Ectodermal cell (in vitro differentiated cells): ENCODE results near the gene CCN6.
"Not testable (repeated sequence)": the region's sequence is repeated elsewhere in the genome, so short reads cannot be mapped to it uniquely, and the experiment has no call there.

Experiments
- H3K27ac ChIP-seq: 2 replicates; pipeline ENCODE4 v1.7.0; 2013; ENCODE audit warnings: mild to moderate bottlenecking, low read depth, low read length; ENCODE audit not compliant: insufficient read depth, poor library complexity, severe bottlenecking
- H3K27me3 ChIP-seq: 2 replicates; pipeline ENCODE4 v1.7.0; 2013; ENCODE audit warnings: mild to moderate bottlenecking, low read length; ENCODE audit not compliant: insufficient read depth, control insufficient read depth, poor library complexity, severe bottlenecking
- H3K36me3 ChIP-seq: one replicate; pipeline ENCODE4 v1.7.0; 2013; ENCODE audit warnings: low read length; ENCODE audit not compliant: control insufficient read depth, insufficient read depth
- H3K4me1 ChIP-seq: one replicate; pipeline ENCODE4 v1.7.0; 2013; ENCODE audit warnings: low read length; ENCODE audit not compliant: control insufficient read depth, insufficient read depth
- H3K4me3 ChIP-seq: 2 replicates; pipeline ENCODE4 v1.7.0; 2013; ENCODE audit warnings: low read depth, low read length, control low read depth; ENCODE audit not compliant: insufficient read depth
- H3K9me3 ChIP-seq: 2 replicates; pipeline ENCODE4 v1.7.0; 2013; ENCODE audit warnings: mild to moderate bottlenecking, low read length, moderate library complexity; ENCODE audit not compliant: control insufficient read depth
- WGBS, 2 experiments: methylation state at CpG; one replicate each; pipeline ENCODE4 v1.1.7; 2013; ENCODE audit warnings: missing lambda C conversion rate in 2 of 2; 5-methylcytosine and 5-hydroxymethylcytosine counted together

CCN6 gene

DNA sequence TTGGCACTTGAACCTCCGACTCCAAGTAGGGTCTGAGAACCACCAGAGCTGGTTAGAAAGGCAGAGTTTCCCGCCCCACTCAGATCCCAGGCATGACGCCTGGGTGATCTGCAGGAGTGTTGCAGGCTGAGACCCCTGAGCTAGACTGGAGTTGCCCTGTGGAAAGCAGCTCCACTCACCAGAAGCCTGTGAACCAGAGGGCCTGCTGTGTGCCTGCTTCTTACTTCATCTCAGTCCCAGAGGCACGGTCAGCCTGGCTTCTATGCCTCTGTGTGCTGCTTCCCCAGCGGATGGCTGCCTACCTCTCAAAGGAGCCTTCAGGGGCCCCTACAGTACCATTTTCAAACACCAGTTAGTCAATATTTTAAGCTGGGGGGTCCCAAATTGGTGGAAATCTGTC, 15.6 kb upstream of the CCN6 start:
- H3K36me3 ChIP-seq = no peaks in the 10 kb centered on the region
- H3K4me1 ChIP-seq = no peaks in the 10 kb centered on the region
- H3K4me3 ChIP-seq = no peak overlapping the region
- no peaks in the 10 kb centered on the region for H3K27me3 ChIP-seq
- whole genome bisulfite sequencing, 2 experiments = 85 to 88% methylated on average over 5 of the region's 5 CpGs
- no peak overlapping the region for H3K27ac ChIP-seq
- no peaks in the 10 kb centered on the region for H3K9me3 ChIP-seq

DNA sequence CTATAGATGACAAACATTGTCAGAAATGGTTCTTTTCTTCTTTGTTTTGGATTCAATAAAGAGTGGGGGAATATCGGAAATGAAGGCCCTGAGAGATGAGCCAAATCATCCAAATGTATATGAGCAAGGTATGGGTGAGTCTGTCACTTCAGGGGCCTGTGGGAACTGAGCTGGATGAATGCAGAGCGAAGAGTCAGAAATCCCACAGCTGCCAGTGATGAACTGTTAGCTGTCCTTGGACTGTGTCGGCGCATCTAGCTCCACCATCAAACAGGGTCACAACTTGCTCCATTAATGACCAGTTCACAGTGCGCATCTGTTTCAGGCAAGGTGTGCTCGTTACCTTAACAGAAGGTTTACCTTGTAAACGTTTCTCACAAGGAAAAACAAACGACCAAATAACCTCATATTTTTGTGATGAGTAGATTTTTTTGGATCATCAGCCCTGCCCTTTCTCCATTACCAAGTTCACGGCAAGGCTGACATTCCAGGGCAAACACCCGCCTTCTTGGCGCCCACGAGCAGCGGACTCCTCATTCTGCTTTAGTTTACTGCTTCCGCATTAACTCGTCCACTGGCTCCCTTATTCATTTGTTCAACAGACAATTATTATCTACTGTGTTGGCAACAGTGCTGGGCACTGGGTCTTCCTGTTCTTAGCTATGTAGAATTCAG, 15.0 kb upstream of the CCN6 start:
- Histone ChIP-seq H3K4me1 (no peaks in the 10 kb centered on the region), H3K27ac (no peak overlapping the region), H3K36me3 (no peaks in the 10 kb centered on the region), H3K9me3 (no peaks in the 10 kb centered on the region), H3K4me3 (no peak overlapping the region), H3K27me3 (no peaks in the 10 kb centered on the region)
- 92 to 95% methylated on average over 14 to 15 of the region's 15 CpGs for WGBS, 2 experiments

DNA sequence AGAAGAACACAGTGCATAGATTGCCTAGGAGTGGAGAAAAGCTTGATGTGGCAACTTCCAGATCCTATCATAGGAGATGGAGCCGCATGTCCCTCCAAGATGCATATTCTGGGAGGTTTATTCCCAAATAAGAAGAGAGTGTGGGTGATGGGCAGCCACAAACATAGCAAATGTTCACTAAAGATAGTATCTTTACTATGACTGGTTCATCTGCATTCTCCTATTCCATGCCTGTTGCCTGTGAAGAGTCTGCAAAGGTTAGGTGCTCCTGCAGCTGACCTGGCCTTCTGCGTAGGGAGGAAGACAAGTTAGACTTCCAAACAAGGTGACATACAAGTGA, 14.5 kb upstream of the CCN6 start:
- no peak overlapping the region for H3K4me3 ChIP-seq
- no peaks in the 10 kb centered on the region for H3K9me3 ChIP-seq
- no peak overlapping the region for H3K27ac ChIP-seq
- 70 to 73% methylated on average over 2 of the region's 2 CpGs for WGBS, 2 experiments
- H3K4me1 ChIP-seq = no peaks in the 10 kb centered on the region
- no peaks in the 10 kb centered on the region for H3K27me3 ChIP-seq
- no peaks in the 10 kb centered on the region for H3K36me3 ChIP-seq

DNA sequence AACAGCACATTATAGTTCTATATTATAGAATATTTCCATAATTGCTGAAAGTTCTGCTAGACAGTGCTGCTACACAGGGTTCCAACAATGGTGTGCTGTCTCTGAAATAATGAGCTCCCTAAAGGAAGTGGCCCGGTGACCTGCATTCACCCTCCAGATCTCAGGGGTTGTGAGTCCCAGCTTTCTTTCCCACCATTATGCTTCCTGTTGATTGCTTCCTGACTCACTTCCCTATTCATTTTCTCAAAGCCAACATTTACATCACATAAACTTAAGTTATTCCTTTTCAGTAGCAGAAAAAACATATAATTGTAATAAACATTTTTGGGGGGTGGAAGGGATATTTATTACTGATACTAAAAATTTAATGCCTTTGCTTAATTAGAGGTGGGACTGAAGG, 12.9 kb upstream of the CCN6 start:
- H3K27ac ChIP-seq = no peak overlapping the region
- no peaks in the 10 kb centered on the region for H3K9me3 ChIP-seq
- H3K36me3 ChIP-seq = no peaks in the 10 kb centered on the region
- H3K4me1 ChIP-seq = no peaks in the 10 kb centered on the region
- WGBS, 2 experiments = 89 to 90% methylated on average over 1 of the region's 1 CpG
- no peaks in the 10 kb centered on the region for H3K27me3 ChIP-seq
- H3K4me3 ChIP-seq = no peak overlapping the region

DNA sequence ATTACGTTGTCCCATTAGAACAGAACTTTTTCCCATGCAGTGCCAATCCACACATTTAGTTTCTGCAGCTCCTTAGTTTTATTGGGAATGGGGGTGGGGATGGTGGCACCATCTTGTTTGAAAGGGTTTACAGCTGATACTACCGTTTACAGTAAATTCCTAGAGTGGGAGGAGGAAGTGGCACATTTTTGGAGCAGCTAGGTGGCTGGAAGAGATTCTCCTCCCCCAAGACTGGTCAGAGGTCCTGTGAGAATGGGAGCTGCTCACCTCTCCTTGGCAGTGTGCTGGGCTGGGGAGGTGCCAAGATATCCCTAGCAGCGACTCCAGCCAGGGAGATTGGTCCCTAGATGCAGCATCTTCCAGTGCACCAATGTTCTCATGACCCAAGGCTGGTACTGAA, 12.4 kb upstream of the CCN6 start:
- Histone ChIP-seq H3K4me3 (no peak overlapping the region), H3K9me3 (peaks cover 1% of the 10 kb centered on the region), H3K27me3 (no peaks in the 10 kb centered on the region), H3K36me3 (no peaks in the 10 kb centered on the region), H3K4me1 (no peaks in the 10 kb centered on the region), H3K27ac (no peak overlapping the region)
- 92 to 95% methylated on average over 2 to 3 of the region's 3 CpGs for WGBS, 2 experiments

DNA sequence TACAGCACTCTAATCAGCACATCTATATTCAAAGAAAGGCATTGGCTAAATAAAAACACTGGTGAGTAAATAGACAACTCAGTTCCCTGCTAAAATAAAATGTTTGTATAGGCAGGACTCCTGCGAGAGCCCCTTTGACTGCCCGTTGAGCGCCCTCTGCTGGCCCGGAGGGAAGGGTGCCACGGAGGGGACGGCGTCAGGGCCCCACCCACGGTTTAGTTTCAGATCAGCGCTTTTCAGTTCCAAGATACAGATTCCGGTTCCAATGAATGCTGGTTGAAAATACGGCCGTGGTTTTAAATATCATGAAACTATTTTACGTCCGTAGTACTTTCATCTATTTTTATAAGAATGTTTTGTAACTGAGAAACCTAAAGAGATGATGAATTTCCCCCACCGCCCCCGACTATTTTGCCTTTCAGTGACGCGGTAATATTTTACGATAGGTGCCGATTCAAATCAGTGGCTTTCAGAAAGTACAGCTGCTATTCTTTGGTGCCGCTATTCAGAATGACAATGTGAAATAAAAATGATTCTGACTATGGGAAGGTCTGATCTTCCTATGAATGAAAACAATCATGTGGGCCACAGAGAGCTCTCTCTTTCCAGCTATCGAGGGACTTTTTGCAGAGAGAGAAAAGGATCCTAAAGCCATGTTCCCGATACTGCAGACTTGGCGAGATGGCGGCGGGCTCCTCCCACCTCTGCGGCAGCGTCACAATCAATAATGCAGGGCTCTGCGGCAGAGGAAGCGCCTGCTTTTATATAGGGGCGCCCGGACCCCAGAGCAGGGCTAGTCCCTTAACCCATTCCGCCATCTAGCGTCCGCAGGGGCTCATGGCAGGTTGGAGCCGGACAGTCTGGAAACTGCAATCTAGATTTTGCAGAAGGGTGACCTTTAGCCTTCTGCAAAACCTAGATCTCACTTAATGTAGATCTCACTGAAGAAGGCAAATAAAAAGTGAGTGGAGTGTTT, 10.6 kb upstream of the CCN6 start:
- peak overlapping the region; percentile 66 for H3K4me3 ChIP-seq
- peak overlapping the region; percentile 90 for H3K27ac ChIP-seq
- H3K9me3 ChIP-seq = peaks cover 3% of the 10 kb centered on the region
- H3K4me1 ChIP-seq = no peaks in the 10 kb centered on the region
- H3K27me3 ChIP-seq = no peaks in the 10 kb centered on the region
- 1% methylated on average over 33 to 34 of the region's 36 CpGs for WGBS, 2 experiments
- H3K36me3 ChIP-seq = no peaks in the 10 kb centered on the region

DNA sequence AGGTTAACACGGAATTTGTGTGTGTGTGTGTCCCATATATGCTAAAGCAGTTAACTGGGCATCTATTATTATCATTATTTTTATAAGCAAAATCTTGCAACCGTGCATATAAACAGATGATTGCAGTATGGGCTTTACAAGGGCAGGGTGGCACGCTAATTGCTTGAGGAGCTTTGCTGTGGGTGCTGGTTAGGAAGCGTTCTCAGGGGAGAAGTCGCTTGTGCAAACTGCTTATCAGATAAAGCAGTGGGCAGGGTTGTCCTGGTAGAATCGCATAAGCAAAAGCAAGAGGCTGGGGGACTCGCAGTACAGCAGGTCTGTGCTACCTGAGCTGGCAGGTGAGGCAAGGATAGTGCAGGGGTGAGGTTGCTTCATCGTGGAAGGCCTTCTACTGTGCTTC, 9.7 kb upstream of the CCN6 start:
- WGBS, 2 experiments = 70 to 79% methylated on average over 8 of the region's 8 CpGs
- Histone ChIP-seq H3K4me1 (no peaks in the 10 kb centered on the region), H3K27me3 (no peaks in the 10 kb centered on the region), H3K4me3 (no peak overlapping the region), H3K36me3 (no peaks in the 10 kb centered on the region), H3K27ac (no peak overlapping the region), H3K9me3 (peaks cover 3% of the 10 kb centered on the region)

DNA sequence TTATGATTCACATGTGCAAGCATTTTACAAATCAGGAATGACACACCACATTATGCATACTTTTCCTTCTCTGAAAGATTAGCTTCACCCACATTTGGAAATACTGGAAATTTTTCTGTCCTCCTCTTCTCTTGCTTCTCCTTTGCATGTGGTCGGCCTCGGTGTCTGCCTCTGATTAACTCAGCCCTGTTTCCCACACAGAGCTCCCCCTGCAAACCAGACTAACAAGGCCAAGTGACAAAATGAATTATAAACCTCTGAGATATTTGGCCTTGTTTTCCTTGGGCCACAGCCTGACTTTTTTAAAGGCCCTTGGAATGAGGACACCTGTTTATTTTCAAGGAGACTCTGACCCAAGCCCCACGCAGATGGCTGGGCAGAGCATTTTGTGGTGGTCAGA, 9.0 kb upstream of the CCN6 start:
- 88 to 94% methylated on average over 3 of the region's 3 CpGs for WGBS, 2 experiments
- H3K36me3 ChIP-seq = no peaks in the 10 kb centered on the region
- H3K4me3 ChIP-seq = no peak overlapping the region
- no peak overlapping the region for H3K27ac ChIP-seq
- no peaks in the 10 kb centered on the region for H3K27me3 ChIP-seq
- peaks cover 3% of the 10 kb centered on the region for H3K9me3 ChIP-seq
- H3K4me1 ChIP-seq = no peaks in the 10 kb centered on the region

DNA sequence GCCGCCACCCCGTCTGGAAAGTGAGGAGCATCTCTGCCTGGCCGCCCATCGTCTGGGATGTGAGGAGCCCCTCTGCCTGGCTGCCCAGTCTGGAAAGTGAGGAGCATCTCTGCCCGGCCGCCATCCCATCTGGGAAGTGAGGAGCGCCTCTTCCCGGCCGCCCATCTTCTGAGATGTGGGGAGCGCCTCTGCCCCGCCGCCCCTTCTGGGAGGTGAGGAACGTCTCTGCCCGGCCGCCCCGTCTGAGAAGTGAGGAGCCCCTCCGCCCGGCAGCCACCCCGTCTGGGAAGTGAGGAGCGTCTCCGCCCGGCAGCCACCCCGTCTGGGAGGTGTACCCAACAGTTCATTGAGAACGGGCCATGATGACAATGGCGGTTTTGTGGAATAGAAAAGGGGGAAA, 6.4 kb upstream of the CCN6 start:
- 96 to 98% methylated on average over 25 of the region's 25 CpGs for WGBS, 2 experiments
- H3K4me1 ChIP-seq, H3K4me3 ChIP-seq, H3K27ac ChIP-seq, H3K27me3 ChIP-seq, H3K36me3 ChIP-seq, H3K9me3 ChIP-seq: not testable (repeated sequence)

DNA sequence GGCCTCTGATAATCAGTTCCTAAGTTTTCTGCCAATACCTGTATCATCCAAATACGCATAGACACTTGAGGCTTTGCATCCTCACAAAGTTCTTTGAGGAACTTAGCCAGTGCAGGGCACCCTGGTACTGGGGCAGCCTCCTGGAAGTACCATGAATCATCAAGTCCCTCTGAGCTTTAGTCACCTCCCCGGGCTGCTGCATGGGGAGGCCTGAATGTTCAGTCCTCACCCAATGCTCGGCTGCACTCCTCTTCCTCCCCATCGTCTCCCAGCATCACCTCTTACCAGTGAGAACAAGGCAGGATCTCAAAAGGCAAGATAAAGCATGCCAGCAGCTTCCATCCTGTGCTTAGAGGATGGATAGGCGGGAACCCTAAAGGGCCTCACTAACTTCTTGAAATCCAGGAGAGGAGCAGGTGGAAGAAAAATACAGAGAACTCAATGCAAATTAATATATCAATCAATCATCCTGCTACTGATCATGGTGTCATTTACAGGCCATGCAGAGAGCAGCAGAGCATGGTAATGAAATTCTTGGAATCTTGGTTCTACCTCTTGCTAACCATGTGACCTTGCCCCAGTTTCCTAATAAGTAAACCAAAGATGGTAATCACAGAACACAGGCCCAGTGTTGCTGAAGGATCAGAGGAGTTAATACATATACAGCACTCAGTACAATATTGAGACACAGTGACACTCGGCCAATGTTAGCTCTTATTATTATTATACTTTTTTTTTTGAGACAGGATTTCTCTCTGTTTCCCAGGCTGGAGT, 4.7 kb upstream of the CCN6 start:
- no peaks in the 10 kb centered on the region for H3K4me1 ChIP-seq
- WGBS, 2 experiments = 93 to 94% methylated on average over 6 of the region's 6 CpGs
- H3K27ac ChIP-seq = no peak overlapping the region
- H3K27me3 ChIP-seq = no peaks in the 10 kb centered on the region
- peaks cover 3% of the 10 kb centered on the region for H3K9me3 ChIP-seq
- no peak overlapping the region for H3K4me3 ChIP-seq
- H3K36me3 ChIP-seq = no peaks in the 10 kb centered on the region
